ENCODE measurements around the gene SCT.

DNA sequence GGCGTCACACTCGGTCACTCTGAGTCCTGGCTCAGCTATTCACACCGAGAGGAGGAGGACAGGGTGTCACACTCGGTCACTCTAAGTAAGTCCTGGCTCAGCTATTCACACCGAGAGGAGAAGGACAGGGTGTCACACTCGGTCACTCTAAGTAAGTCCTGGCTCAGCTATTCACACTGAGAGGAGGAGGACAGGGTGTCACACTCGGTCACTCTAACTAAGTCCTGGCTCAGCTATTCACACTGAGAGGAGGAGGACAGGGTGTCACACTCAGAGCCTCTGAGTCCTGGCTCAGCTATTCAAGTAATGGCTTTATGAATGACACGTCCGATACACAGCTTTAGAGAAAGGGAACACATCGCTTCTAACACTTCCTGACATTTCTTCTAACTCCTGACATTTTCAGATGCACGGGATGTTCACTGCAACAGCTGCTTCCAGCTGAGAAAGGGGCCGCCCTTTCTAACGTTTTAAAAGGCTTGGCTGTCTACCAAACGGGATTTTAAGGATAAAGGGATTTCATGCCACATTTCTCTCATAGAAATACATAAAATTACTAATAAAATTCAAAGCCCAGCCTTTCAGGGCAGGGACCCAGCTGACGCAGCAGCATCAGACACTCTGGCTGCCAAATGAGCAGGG lies 38.2 kb upstream of the SCT start:
- TF ChIP-seq, protein P1, sequence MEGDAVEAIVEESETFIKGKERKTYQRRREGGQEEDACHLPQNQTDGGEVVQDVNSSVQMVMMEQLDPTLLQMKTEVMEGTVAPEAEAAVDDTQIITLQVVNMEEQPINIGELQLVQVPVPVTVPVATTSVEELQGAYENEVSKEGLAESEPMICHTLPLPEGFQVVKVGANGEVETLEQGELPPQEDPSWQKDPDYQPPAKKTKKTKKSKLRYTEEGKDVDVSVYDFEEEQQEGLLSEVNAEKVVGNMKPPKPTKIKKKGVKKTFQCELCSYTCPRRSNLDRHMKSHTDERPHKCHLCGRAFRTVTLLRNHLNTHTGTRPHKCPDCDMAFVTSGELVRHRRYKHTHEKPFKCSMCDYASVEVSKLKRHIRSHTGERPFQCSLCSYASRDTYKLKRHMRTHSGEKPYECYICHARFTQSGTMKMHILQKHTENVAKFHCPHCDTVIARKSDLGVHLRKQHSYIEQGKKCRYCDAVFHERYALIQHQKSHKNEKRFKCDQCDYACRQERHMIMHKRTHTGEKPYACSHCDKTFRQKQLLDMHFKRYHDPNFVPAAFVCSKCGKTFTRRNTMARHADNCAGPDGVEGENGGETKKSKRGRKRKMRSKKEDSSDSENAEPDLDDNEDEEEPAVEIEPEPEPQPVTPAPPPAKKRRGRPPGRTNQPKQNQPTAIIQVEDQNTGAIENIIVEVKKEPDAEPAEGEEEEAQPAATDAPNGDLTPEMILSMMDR (IDR thresholded peaks at IDR 0.05; ENCODE audit: extremely low read depth in 1 of 2, insufficient read depth in 1 of 2, low read depth in 1 of 2, low read length in 2 of 2), result no peak
- TF ChIP-seq, protein P2, sequence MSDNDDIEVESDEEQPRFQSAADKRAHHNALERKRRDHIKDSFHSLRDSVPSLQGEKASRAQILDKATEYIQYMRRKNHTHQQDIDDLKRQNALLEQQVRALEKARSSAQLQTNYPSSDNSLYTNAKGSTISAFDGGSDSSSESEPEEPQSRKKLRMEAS (IDR thresholded peaks at IDR 0.05; ENCODE audit: insufficient read depth, insufficient read length), result no peak
- TF ChIP-seq POLR2A (IDR thresholded peaks at IDR 0.05; ENCODE audit: low read depth, low read length), result no peak

Data from endothelial cell of umbilical vein (primary cell).